Endothelial cell of umbilical vein (primary cell): ENCODE measurements around the gene NEK2. TPM values are rescaled to one million over a fixed set of nuclear protein-coding genes. Genes with fewer than 3 reads are reported as not detected.

ENCODE experiments used
- BruUV-seq: library from RNA; stranded (reverse); fragments of 400-500 nt; replicated peaks from 2 replicates; lab custom pipeline; 2021; lab: Mats Ljungman, UMichigan
- CTCF ChIA-PET: fragments of 300-600, 350-600 bp; sonication (Branson Sonifier 250); formaldehyde crosslinking; loops from one replicate; lab custom pipeline; 2021; ENCODE audit warnings: antibody characterized with exemption, inconsistent platforms; lab: Charles Lee
- POLR2A ChIA-PET: fragments of 300-600, 350-600 bp; sonication (Branson Sonifier 250); formaldehyde crosslinking; loops from one replicate; lab custom pipeline; 2021; ENCODE audit warnings: antibody characterized with exemption, inconsistent platforms; lab: Charles Lee
- DNase-seq: peaks from one replicate; pipeline ENCODE4 v3.0.0-alpha.2; 2011; ENCODE audit warnings: low read depth, low spot score
- FAIRE-seq: peaks from 2 replicates; lab custom pipeline; 2011; peaks lifted over from hg19 to GRCh38; lab: Jason Lieb, UNC
- H2AFZ ChIP-seq: 2 replicates; pipeline ENCODE4 v1.6.0; 2012; ENCODE audit warnings: low read depth, low read length, control low read depth, inconsistent platforms
- H3K27ac ChIP-seq: 2 replicates; pipeline ENCODE4 v1.5.1; 2011; ENCODE audit warnings: low read depth, mild to moderate bottlenecking, control low read depth, low read length, moderate library complexity; ENCODE audit not compliant: insufficient read depth
- H3K27me3 ChIP-seq, 2 experiments: 2 replicates each; pipeline versions ENCODE4 v1.6.0 to v1.6.1; 2011; ENCODE audit warnings: low read length in 2 of 2, mixed read lengths in 1 of 2; ENCODE audit not compliant: control insufficient read depth in 2 of 2, insufficient read depth in 2 of 2
- H3K36me3 ChIP-seq, 2 experiments: 2 replicates in 1 of 2; 3 replicates in 1 of 2; pipeline ENCODE4 v1.5.1; 2011; ENCODE audit warnings: low read length in 2 of 2, mild to moderate bottlenecking in 1 of 2, moderate library complexity in 1 of 2; ENCODE audit not compliant: control insufficient read depth in 2 of 2, insufficient read depth in 2 of 2; ENCODE audit errors: extremely low read depth in 1 of 2
- H3K4me1 ChIP-seq: 3 replicates; pipeline ENCODE4 v1.5.1; 2011; ENCODE audit warnings: mild to moderate bottlenecking, low read length; ENCODE audit not compliant: control insufficient read depth, insufficient read depth; ENCODE audit errors: extremely low read depth
- H3K4me2 ChIP-seq: 2 replicates; pipeline ENCODE4 v1.6.1; 2011; ENCODE audit warnings: low read length, control low read depth, mixed read lengths; ENCODE audit not compliant: insufficient read depth
- H3K4me3 ChIP-seq, 3 experiments: fragments of 200-600 bp in 1 of 3; sonication (generic), shearing (Covaris generic) in 1 of 3; replicated peaks in 1 of 3; 2 replicates each; pipeline ENCODE4 v1.5.1; 2011 to 2016; ENCODE audit warnings: control low read depth in 3 of 3, low read length in 3 of 3, mild to moderate bottlenecking in 2 of 3, inconsistent platforms in 1 of 3, low read depth in 1 of 3, moderate library complexity in 1 of 3; ENCODE audit not compliant: insufficient read depth in 1 of 3
- H3K79me2 ChIP-seq: 2 replicates; pipeline ENCODE4 v1.6.0; 2012; ENCODE audit warnings: low read length, inconsistent platforms; ENCODE audit not compliant: control insufficient read depth, insufficient read depth
- H3K9ac ChIP-seq: replicated peaks from 2 replicates; pipeline ENCODE3; 2011; ENCODE audit warnings: low read length, control low read depth; ENCODE audit not compliant: insufficient read depth; ENCODE audit errors: extremely low read depth
- H3K9me1 ChIP-seq: replicated peaks from 3 replicates; pipeline ENCODE4 v1.6.0; 2011; ENCODE audit warnings: mild to moderate bottlenecking, low read length; ENCODE audit not compliant: control insufficient read depth, insufficient read depth; ENCODE audit errors: extremely low read depth
- H3K9me3 ChIP-seq: replicated peaks from 2 replicates; pipeline ENCODE4 v1.5.1; 2012; ENCODE audit warnings: low read length, inconsistent platforms; ENCODE audit not compliant: control insufficient read depth, insufficient read depth
- H4K20me1 ChIP-seq: replicated peaks from 2 replicates; pipeline ENCODE3; 2011; ENCODE audit warnings: mild to moderate bottlenecking, low read length; ENCODE audit not compliant: control insufficient read depth, insufficient read depth; ENCODE audit errors: extremely low read depth
- CTCF ChIP-seq, 2 donors: IDR thresholded peaks; 1 replicate in 1 of 2; 2 replicates in 1 of 2; pipeline ENCODE4 v1.5.1; 2011; ENCODE audit warnings: low read length in 2 of 2, mild to moderate bottlenecking in 2 of 2, moderate library complexity in 2 of 2, control low read depth in 1 of 2, inconsistent platforms in 1 of 2, low read depth in 1 of 2; ENCODE audit not compliant: insufficient read depth in 1 of 2; ENCODE audit errors: extremely low read depth in 1 of 2
- FOS ChIP-seq: IDR thresholded peaks from 2 replicates; pipeline ENCODE4 v1.6.1; 2011; ENCODE audit warnings: mild to moderate bottlenecking, low read length, moderate library complexity, borderline replicate concordance; ENCODE audit not compliant: insufficient read depth
- MAX ChIP-seq: IDR thresholded peaks from 2 replicates; pipeline ENCODE4 v1.6.1; 2011; ENCODE audit not compliant: insufficient read depth, insufficient read length
- POLR2A ChIP-seq: IDR thresholded peaks from 2 replicates; pipeline ENCODE4 v1.6.1; 2012; ENCODE audit warnings: low read depth, mild to moderate bottlenecking, control low read depth, low read length
- dilution Hi-C: fragments of 300-500 bp; cut with MboI; formaldehyde crosslinking; loops from one replicate; pipeline ENCODE4 v1.15.0; 2019; ENCODE audit warnings: low sequenced_read_pairs; ENCODE audit not compliant: extremely low pct_ligation_motif_present
- intact Hi-C: fragments of 100-400 bp; cut with micrococcal nuclease; formaldehyde crosslinking; loops from one replicate; pipeline ENCODE4 v1.10.0; 2022
- polyA plus RNA-seq, 4 experiments: library from polyadenylated mRNA; depleted of rRNA in 3 of 4; stranded (reverse) in 3 of 4; unstranded in 1 of 4; fragments of >200 nt; gene quantifications; 2 replicates each; pipeline versions ENCODE4 v1.2.1 to v1.2.3, GENCODE V29; 2011 to 2012; ENCODE audit warnings: missing spikeins in 1 of 4
- total RNA-seq: library from RNA; stranded (reverse); gene quantifications from 2 replicates; pipeline ENCODE4 v1.2.3, GENCODE V29; 2021

NEK2 gene
- total and polyA plus RNA-seq, 2 donors (not counting 3 experiments of a cell fraction or from before 2014, with no cell fraction given), result 6.6 to 19.0 TPM

DNA sequence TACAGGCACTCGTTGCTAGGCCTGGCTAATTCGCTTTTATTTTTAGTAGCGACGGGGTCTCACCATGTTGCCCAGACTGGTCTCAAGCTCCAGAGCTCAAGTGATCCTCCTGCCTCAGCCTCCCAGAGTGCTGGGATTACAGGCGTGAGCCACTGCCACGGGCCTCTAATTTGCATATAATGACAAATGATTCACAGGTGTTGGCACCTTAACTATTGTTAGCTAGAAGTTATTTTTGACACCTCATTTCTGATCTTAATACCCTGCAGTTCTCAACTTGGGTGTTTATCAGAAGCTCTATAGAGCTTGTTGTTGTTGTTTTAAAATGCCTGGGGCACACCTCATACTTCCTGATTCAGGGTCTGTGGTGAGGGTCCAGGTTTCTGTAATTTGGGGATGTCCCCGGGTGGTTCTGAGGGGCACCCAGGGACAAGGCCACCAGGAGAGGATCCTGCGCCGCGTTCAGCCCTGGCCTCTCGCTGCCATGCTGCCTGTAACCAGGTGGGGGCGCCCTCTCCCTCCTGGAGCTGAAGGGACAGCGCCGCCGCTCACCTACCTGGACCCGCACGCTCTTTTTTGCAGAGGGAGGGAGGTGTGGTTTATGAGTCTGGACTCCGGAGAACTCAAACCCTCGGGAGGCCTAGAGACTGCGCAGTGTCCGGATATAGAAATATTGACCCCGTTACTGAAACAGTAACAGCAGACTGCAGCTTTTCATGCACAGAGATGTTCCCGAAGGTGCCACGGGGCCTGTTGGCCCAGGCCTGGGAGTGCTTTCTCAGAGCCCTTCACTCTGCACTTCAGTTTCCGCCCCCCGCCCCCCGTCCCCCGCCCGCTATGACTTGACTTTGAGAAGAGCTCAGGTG is 23.0 kb upstream of the NEK2 start:
- no peak overlapping the region for H3K4me3 ChIP-seq
- ChIA-PET CTCF (interaction anchor here (0.6 to 3.6 kb wide), 58 partner anchors 8 to 757 kb away, joined by 3 to 75 read pairs (median 5); partner anchors contain the start of genes DTL and INTS7), POLR2A (interaction anchor here (0.6 kb wide), 1 partner anchor 231 kb away, joined by 3 read pairs; no protein-coding TSS in a partner anchor)
- dilution Hi-C loops (no loop called here), intact Hi-C loops (loop anchor here (1.0 to 5.0 kb wide), 7 partner anchors 84 to 758 kb away; partner anchors contain the start of genes DTL, INTS7 and LPGAT1)
- H3K36me3 ChIP-seq, result no peaks in the 10 kb centered on the region
- peaks cover 10 to 11% of the 10 kb centered on the region in 2 experiments for H3K27me3 ChIP-seq
- H4K20me1 ChIP-seq, result no peaks in the 10 kb centered on the region
- no peak overlapping the region for H3K27ac ChIP-seq
- peak; percentile 88 for FAIRE-seq
- no peak overlapping the region for H2AFZ ChIP-seq
- no peaks in the 10 kb centered on the region for H3K9me3 ChIP-seq
- no peak overlapping the region for H3K9ac ChIP-seq
- H3K4me1 ChIP-seq, result no peaks in the 10 kb centered on the region
- H3K79me2 ChIP-seq, result no peaks in the 10 kb centered on the region
- H3K4me2 ChIP-seq, result no peak overlapping the region
- BruUV-seq, result no TSS peak
- no peaks in the 10 kb centered on the region for H3K9me1 ChIP-seq
- TF ChIP-seq CTCF (IDR thresholded peaks at IDR 0.05; ENCODE audit: extremely low read depth in 1 of 2, insufficient read depth in 1 of 2, low read depth in 1 of 2, low read length in 2 of 2) (peak; percentile 96 to 98), FOS (no peak), MAX (no peak), POLR2A (no peak)
- peak; percentile 60 for DNase-seq
